WERI-Rb-1 (cell line): ENCODE data around the gene USP20.

Source experiments
- DNase-seq: peaks from one replicate; pipeline ENCODE4 v3.0.0-alpha.2; 2020
- H3K27ac ChIP-seq: fragments of 250-450 bp; sonication (Bioruptor Pico); 2 replicates; pipeline ENCODE4 v1.5.1; 2020; ENCODE audit warnings: mild to moderate bottlenecking, moderate library complexity
- H3K27me3 ChIP-seq: fragments of 250-450 bp; sonication (Bioruptor Pico); 2 replicates; pipeline ENCODE4 v1.5.1; 2021; ENCODE audit warnings: mild to moderate bottlenecking, low read depth, moderate library complexity; ENCODE audit not compliant: insufficient read depth, severe bottlenecking
- H3K36me3 ChIP-seq: fragments of 250-450 bp; sonication (Bioruptor Pico); 2 replicates; pipeline ENCODE4 v1.5.1; 2020; ENCODE audit warnings: mild to moderate bottlenecking, moderate library complexity
- H3K4me3 ChIP-seq: 2 replicates; pipeline ENCODE4 v1.5.1; 2011; ENCODE audit warnings: low read depth, mild to moderate bottlenecking, control low read depth, low read length
- H3K9me3 ChIP-seq: fragments of 250-450 bp; sonication (Bioruptor Pico); 2 replicates; pipeline ENCODE4 v1.5.1; 2021; ENCODE audit warnings: mild to moderate bottlenecking, moderate library complexity; ENCODE audit not compliant: severe bottlenecking
- TF ChIP-seq, protein P1 (sequence below): IDR thresholded peaks from 2 replicates; pipeline ENCODE4 v1.5.1; 2011; ENCODE audit warnings: low read depth, mild to moderate bottlenecking, control low read depth, inconsistent platforms, low read length

The USP20 gene

DNA sequence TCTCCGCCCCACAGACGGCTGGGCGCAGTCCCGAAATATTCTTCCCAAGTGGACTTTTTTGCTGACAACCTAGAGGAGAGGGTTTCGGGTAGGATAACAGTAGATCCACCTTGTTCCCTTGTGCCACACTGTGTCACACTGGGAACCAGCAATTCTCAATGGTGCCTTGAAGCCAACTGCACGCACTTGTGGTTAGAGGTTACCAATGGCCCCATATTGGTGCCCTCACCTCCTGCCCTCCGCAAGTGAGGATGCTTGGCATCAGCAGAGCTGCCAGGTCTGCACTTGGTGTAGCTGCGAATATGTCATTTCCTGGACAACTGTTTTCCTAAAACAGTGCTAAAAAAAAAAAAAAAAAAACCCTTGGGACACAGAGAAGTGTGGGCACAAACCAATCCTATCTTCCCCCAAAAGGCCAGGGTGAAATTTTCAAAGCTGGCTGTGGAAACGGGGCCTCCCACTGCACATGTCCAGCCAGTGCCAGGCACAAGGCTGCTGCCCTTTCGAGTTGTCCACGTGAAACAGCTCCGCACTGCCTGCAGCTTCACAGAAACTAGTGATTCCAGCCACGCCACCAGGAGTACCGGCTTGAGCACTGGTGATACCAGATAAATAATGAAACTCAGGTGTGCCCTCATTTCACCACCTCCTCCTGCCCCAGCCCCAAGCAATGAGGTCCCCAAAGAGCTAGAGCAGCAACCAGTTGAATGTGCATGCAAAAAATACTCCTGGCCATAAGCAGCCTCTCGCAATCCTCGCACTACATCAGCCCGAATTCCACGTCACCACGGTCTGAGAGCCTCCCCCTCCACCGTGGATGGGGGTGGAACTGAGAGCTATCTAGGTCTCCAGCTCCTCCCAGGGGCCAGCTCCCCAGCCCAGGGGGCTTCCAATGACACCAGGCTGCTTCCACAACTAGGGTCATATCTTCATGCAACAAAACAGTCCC lies 51.2 kb downstream of the USP20 start:
- Histone ChIP-seq H3K27ac (no peak overlapping the region), H3K27me3 (no peaks in the 10 kb centered on the region), H3K4me3 (no peak overlapping the region), H3K36me3 (peaks cover 19% of the 10 kb centered on the region), H3K9me3 (no peaks in the 10 kb centered on the region)
- no peak for DNase-seq
- TF ChIP-seq, protein P1, sequence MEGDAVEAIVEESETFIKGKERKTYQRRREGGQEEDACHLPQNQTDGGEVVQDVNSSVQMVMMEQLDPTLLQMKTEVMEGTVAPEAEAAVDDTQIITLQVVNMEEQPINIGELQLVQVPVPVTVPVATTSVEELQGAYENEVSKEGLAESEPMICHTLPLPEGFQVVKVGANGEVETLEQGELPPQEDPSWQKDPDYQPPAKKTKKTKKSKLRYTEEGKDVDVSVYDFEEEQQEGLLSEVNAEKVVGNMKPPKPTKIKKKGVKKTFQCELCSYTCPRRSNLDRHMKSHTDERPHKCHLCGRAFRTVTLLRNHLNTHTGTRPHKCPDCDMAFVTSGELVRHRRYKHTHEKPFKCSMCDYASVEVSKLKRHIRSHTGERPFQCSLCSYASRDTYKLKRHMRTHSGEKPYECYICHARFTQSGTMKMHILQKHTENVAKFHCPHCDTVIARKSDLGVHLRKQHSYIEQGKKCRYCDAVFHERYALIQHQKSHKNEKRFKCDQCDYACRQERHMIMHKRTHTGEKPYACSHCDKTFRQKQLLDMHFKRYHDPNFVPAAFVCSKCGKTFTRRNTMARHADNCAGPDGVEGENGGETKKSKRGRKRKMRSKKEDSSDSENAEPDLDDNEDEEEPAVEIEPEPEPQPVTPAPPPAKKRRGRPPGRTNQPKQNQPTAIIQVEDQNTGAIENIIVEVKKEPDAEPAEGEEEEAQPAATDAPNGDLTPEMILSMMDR, result no peak

DNA sequence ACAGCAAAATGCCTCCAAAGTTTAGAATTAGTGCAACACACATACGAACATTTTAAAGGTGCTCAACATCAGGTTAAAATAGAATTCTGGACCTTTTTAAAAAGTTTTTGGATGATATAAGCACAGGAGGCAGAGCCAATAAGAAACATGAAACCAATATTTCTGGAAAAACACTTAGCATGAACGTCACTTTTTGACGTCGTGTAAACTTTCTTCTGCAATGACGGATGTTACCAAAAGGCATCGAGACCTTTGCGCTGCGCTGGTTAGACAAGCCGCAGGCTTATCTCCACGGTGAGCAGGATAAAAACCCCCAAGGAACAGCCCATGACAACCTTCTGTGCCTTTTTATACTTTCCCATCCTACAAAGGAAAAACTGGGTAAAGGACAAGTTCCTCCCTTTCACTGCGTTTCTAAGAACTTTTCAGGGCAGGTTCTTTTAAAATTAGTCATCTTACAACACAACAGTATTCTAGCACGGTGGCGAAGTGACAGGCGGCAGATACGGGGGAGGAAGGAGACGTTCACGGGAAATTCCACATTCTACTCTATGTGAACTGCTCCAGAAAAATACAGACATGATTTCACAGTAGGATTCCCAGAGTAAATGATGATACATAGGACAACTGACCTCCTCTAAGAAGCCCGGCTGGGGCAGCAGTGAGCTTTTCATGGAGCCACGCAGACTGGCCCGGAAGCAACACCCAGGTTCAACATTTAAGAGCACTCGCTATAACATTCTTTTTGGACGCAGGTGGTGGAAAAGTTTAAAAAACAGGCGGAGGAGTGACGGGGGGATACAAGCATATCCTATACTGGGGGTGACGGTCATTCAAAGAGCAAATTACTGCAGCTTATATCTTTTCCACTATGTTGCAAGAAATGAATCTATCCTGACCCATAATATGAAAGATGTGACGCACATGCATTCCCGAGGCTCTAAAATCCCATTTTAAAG lies 52.4 kb downstream of the USP20 start:
- Histone ChIP-seq H3K4me3 (no peak overlapping the region), H3K27me3 (no peaks in the 10 kb centered on the region), H3K27ac (no peak overlapping the region), H3K36me3 (peaks cover 7% of the 10 kb centered on the region), H3K9me3 (no peaks in the 10 kb centered on the region)
- TF ChIP-seq, protein P1, result no peak
- DNase-seq, result no peak

DNA sequence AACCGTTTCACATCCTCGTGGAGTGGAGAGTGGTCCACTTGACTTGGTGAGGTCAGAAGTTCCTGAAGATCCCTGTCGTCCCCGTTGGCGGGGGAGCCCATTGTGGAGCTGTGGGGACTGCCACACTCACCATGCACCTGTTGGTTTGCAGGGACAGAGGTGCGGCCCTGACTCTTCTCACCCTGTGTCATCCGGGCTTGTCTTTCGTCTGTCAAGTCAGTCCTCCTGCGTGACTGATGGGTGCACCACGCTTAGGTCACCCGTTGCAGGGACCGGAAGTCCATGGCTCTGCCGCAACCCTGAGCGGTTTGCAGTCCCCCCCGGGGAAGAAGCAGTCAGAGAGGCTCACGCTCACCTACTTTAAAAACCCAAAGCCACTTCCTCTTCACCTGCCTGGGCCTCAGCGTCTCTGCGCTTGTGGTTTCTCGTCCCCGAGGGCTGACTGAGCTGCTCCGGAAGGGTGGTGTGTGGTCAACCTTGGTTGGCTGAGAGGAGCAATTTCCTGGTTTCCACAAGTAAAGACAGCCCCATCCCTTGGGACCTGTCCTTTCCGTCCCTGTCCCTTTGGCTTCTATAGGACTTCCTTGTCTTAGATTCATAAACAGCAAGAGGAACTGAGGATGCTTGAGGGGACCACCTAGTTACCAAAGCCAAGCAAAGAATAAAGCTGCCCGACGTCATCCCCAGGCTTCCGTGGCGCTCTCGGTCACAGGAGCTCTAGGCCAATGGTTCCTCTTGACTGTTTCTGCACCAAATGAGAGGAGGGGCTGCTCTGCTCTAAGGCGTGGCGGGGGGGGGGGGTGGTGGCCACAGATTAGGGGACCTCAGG lies 53.2 kb downstream of the USP20 start:
- Histone ChIP-seq H3K36me3 (peaks cover 5% of the 10 kb centered on the region; the same call in 1 of the 2 replicates), H3K9me3 (no peaks in the 10 kb centered on the region), H3K27ac (no peak overlapping the region), H3K27me3 (no peaks in the 10 kb centered on the region), H3K4me3 (no peak overlapping the region)
- no peak for DNase-seq
- TF ChIP-seq, protein P1, result no peak

DNA sequence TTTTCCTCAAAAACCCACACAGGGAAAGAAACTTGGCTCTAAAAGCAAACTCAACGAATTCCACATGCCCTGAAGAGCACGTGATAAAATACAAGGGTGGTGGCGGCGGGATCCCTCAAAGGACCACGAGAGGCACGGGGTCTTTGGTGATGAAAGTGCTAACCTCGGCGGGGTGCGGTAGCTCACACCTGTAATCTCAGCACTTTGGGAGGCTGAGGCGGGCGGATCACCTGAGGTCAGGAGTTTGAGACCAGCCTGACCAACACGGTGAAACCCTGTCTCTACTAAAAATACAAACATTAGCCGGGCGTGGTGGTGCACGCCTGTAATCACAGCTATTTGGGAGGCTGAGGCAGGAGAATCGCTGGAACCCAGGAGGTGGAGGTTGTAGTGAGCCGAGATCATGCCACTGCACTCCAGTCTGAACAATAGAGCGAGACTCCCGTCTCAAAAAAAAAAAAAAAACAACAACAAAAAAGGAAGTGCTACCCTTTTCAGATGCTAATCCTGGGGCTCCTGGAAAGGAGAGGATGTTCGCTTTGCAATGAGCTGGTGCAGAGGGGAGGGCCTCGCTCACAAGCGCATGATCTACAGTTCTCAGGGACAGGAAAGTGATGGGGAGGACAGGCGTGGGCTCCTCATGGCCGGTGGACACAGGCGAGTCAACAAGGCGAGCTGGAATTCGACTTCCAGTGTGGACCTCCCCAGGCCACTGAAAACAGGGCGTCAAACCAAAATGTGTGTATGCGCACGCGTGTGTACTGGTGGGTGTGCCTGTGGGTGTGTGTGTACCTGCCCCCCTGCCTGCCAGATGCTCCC lies 54.1 kb downstream of the USP20 start:
- no peaks in the 10 kb centered on the region for H3K27me3 ChIP-seq
- no peak overlapping the region for H3K4me3 ChIP-seq
- DNase-seq, result no peak
- H3K27ac ChIP-seq, result no peak overlapping the region
- H3K9me3 ChIP-seq, result no peaks in the 10 kb centered on the region
- H3K36me3 ChIP-seq, result peaks cover 8% of the 10 kb centered on the region
- TF ChIP-seq, protein P1, result no peak
